T-helper 22 cell (primary cell): ENCODE results near the gene SSPN.

ENCODE experiments used
- DNase-seq: peaks from one replicate; pipeline ENCODE4 v3.0.0-alpha.2; 2020; ENCODE audit warnings: low read depth

SSPN gene

GRCh38 chr12:26187014-26187798 lies 8.2 kb upstream of the SSPN start:
- DNase-seq: no peak

- DNase-seq: no peak
Observed at GRCh38 chr12:26188127-26188526, 7.2 kb upstream of the SSPN start.

GRCh38 chr12:26188641-26189040 lies 6.7 kb upstream of the SSPN start:
- no peak for DNase-seq

GRCh38 chr12:26192142-26192541 lies 3.2 kb upstream of the SSPN start:
- no peak for DNase-seq

GRCh38 chr12:26193539-26193938 lies 1.8 kb upstream of the SSPN start:
- no peak for DNase-seq

GRCh38 chr12:26195641-26196420 lies 458 bp downstream of the SSPN start:
- no peak for DNase-seq

GRCh38 chr12:26196421-26196716 lies 996 bp downstream of the SSPN start:
- DNase-seq: no peak

GRCh38 chr12:26197832-26198231 lies 2.5 kb downstream of the SSPN start:
- no peak for DNase-seq

- no peak for DNase-seq
Observed at GRCh38 chr12:26198742-26199141, 3.4 kb downstream of the SSPN start.

GRCh38 chr12:26203167-26203780 lies 7.9 kb downstream of the SSPN start:
- no peak for DNase-seq

GRCh38 chr12:26204612-26205289 lies 9.4 kb downstream of the SSPN start:
- DNase-seq: no peak

- no peak for DNase-seq
Observed at GRCh38 chr12:26205298-26205697, 9.9 kb downstream of the SSPN start.

GRCh38 chr12:26205941-26206340 lies 10.6 kb downstream of the SSPN start:
- DNase-seq: no peak

GRCh38 chr12:26211331-26211730 lies 16.0 kb downstream of the SSPN start:
- DNase-seq: no peak

- DNase-seq: no peak
Observed at GRCh38 chr12:26212396-26212795, 17.0 kb downstream of the SSPN start.

- DNase-seq: no peak
Observed at GRCh38 chr12:26212988-26213387, 17.6 kb downstream of the SSPN start.

- no peak for DNase-seq
Observed at GRCh38 chr12:26214121-26214520, 18.7 kb downstream of the SSPN start.

- no peak for DNase-seq
Observed at GRCh38 chr12:26219736-26220135, 24.4 kb downstream of the SSPN start.

GRCh38 chr12:26224657-26225056 lies 29.3 kb downstream of the SSPN start:
- no peak for DNase-seq

- DNase-seq: no peak
Observed at GRCh38 chr12:26226122-26226521, 30.7 kb downstream of the SSPN start.

GRCh38 chr12:26226629-26227360 lies 31.4 kb downstream of the SSPN start:
- no peak for DNase-seq

- no peak for DNase-seq
Observed at GRCh38 chr12:26227361-26227745, 32.0 kb downstream of the SSPN start.
